GM20431 (cell line): Measurements from ENCODE around the gene ZNF436.

ENCODE experiments used
- in situ Hi-C: fragments of 300-500 bp; cut with MseI, MboI; formaldehyde crosslinking; loops from one replicate; pipeline ENCODE4 v1.15.0; 2020; ENCODE audit warnings: low sequenced_read_pairs; ENCODE audit not compliant: unreplicated experiment

ZNF436 gene

GRCh38 chr1:23368562-23369334, 888 bp downstream of the ZNF436 start:
- in situ Hi-C loops, result no loop called here

GRCh38 chr1:23367791-23368561, 1.7 kb downstream of the ZNF436 start:
- in situ Hi-C loops, result no loop called here

GRCh38 chr1:23367451-23367790, 2.2 kb downstream of the ZNF436 start:
- in situ Hi-C loops, result no loop called here

GRCh38 chr1:23366598-23366997, 3.0 kb downstream of the ZNF436 start:
- in situ Hi-C loops, result no loop called here

- in situ Hi-C loops, result no loop called here
Measured at GRCh38 chr1:23366146-23366545, 3.5 kb downstream of the ZNF436 start.

- in situ Hi-C loops, result no loop called here
Measured at GRCh38 chr1:23362218-23362713, 7.4 kb downstream of the ZNF436 start.

- in situ Hi-C loops, result no loop called here
Measured at GRCh38 chr1:23358310-23358875, 11.2 kb downstream of the ZNF436 start.

- in situ Hi-C loops, result no loop called here
Measured at GRCh38 chr1:23357138-23357908, 12.3 kb downstream of the ZNF436 start.

GRCh38 chr1:23356471-23357137, 13.0 kb downstream of the ZNF436 start:
- in situ Hi-C loops, result no loop called here

- in situ Hi-C loops, result no loop called here
Measured at GRCh38 chr1:23354245-23354644, 15.4 kb downstream of the ZNF436 start.

GRCh38 chr1:23352096-23352695, 17.4 kb downstream of the ZNF436 start:
- in situ Hi-C loops, result no loop called here

GRCh38 chr1:23345920-23346319, 23.7 kb downstream of the ZNF436 start:
- in situ Hi-C loops, result no loop called here

- in situ Hi-C loops, result no loop called here
Measured at GRCh38 chr1:23344987-23345472, 24.6 kb downstream of the ZNF436 start.

GRCh38 chr1:23344111-23344986, 25.3 kb downstream of the ZNF436 start, which contains the start of gene HNRNPR:
Gene HNRNPR, minus strand, starts transcription at chr1:23344284. Its CDS starts 3,276 bp downstream, at chr1:23341008.
- in situ Hi-C loops, result no loop called here

- in situ Hi-C loops, result no loop called here
Measured at GRCh38 chr1:23343221-23344110, 26.2 kb downstream of the ZNF436 start.

GRCh38 chr1:23341931-23342692, 27.5 kb downstream of the ZNF436 start:
- in situ Hi-C loops, result no loop called here

GRCh38 chr1:23339632-23340031, 30.0 kb downstream of the ZNF436 start:
- in situ Hi-C loops, result no loop called here
